Measurements from ENCODE around the gene LIMS2. TPM values are rescaled to one million over a fixed set of nuclear protein-coding genes. Genes with fewer than 3 reads are reported as not detected.
A peak's percentile ranks its signal among the peaks of the same experiment; 100 is the strongest.

The LIMS2 gene
- total RNA-seq, 1 donor from 2014 or later = 5.7 TPM

- no peaks in the 10 kb centered on the region for H3K27me3 ChIP-seq (ENCODE audit: control insufficient read depth in 3 of 3, insufficient read depth in 3 of 3, low read length in 3 of 3)
- peak overlapping the region; percentile 79 for H3K27ac ChIP-seq (ENCODE audit: low read depth, low read length)
- peak overlapping the region; percentile 72 to 81 (median 78) for H3K4me3 ChIP-seq (ENCODE audit: low read length in 3 of 3)
- peak overlapping the region; percentile 75 to 98 (median 88) for H3K9ac ChIP-seq (ENCODE audit: low read depth in 1 of 3, low read length in 3 of 3)
- H3K4me1 ChIP-seq (ENCODE audit: control insufficient read depth in 3 of 3, insufficient read depth in 3 of 3, low read length in 3 of 3) = peaks cover 21 to 31% (median 25%) of the 10 kb centered on the region in 3 donors
- H3K9me3 ChIP-seq (ENCODE audit: control insufficient read depth in 3 of 3, low read length in 3 of 3) = no peaks in the 10 kb centered on the region
- H3K36me3 ChIP-seq (ENCODE audit: control insufficient read depth in 3 of 3, insufficient read depth in 3 of 3, low read length in 3 of 3) = peaks cover 4 to 19% (median 8%) of the 10 kb centered on the region in 3 donors
Observed at GRCh38 chr2:127701651-127702394, 26.5 kb upstream of the LIMS2 start.

- H3K4me3 ChIP-seq (ENCODE audit: low read length in 3 of 3) = peak within 1 kb of the TSS; percentile 72 to 81 (median 78)
- H3K9ac ChIP-seq (ENCODE audit: low read depth in 1 of 3, low read length in 3 of 3) = peak within 1 kb of the TSS; percentile 75 to 98 (median 88)
- H3K36me3 ChIP-seq (ENCODE audit: control insufficient read depth in 3 of 3, insufficient read depth in 3 of 3, low read length in 3 of 3) = peaks cover 0 to 13% (median 2%) of the 10 kb centered on the region in 3 donors
- H3K4me1 ChIP-seq (ENCODE audit: control insufficient read depth in 3 of 3, insufficient read depth in 3 of 3, low read length in 3 of 3) = peaks cover 21 to 31% (median 25%) of the 10 kb centered on the region in 3 donors
- H3K9me3 ChIP-seq (ENCODE audit: control insufficient read depth in 3 of 3, low read length in 3 of 3) = no peaks in the 10 kb centered on the region
- H3K27ac ChIP-seq (ENCODE audit: low read depth, low read length) = peak within 1 kb of the TSS; percentile 79
- H3K27me3 ChIP-seq (ENCODE audit: control insufficient read depth in 3 of 3, insufficient read depth in 3 of 3, low read length in 3 of 3) = no peaks in the 10 kb centered on the region
Observed at GRCh38 chr2:127701193-127701650, 25.9 kb upstream of the LIMS2 start, which contains the start of gene SFT2D3. Gene SFT2D3, plus strand, starts transcription at chr2:127701497. Its CDS starts 32 bp downstream, at chr2:127701529.

- peak overlapping the region; percentile 69 to 98 (median 88) for H3K9ac ChIP-seq (ENCODE audit: low read depth in 1 of 3, low read length in 3 of 3)
- H3K36me3 ChIP-seq (ENCODE audit: control insufficient read depth in 3 of 3, insufficient read depth in 3 of 3, low read length in 3 of 3) = peaks cover 0 to 12% (median 0%) of the 10 kb centered on the region in 3 donors
- peak overlapping the region; percentile 72 to 80 (median 78) for H3K4me3 ChIP-seq (ENCODE audit: low read length in 3 of 3)
- no peaks in the 10 kb centered on the region for H3K9me3 ChIP-seq (ENCODE audit: control insufficient read depth in 3 of 3, low read length in 3 of 3)
- peak overlapping the region; percentile 79 for H3K27ac ChIP-seq (ENCODE audit: low read depth, low read length)
- H3K27me3 ChIP-seq (ENCODE audit: control insufficient read depth in 3 of 3, insufficient read depth in 3 of 3, low read length in 3 of 3) = no peaks in the 10 kb centered on the region
- peaks cover 21 to 31% (median 27%) of the 10 kb centered on the region in 3 donors for H3K4me1 ChIP-seq (ENCODE audit: control insufficient read depth in 3 of 3, insufficient read depth in 3 of 3, low read length in 3 of 3)
Observed at GRCh38 chr2:127700527-127701192, 25.3 kb upstream of the LIMS2 start.

- no peak overlapping the region for H3K4me3 ChIP-seq (ENCODE audit: low read length in 3 of 3)
- H3K9me3 ChIP-seq (ENCODE audit: control insufficient read depth in 3 of 3, low read length in 3 of 3) = no peaks in the 10 kb centered on the region
- peaks cover 17 to 22% (median 21%) of the 10 kb centered on the region in 3 donors for H3K4me1 ChIP-seq (ENCODE audit: control insufficient read depth in 3 of 3, insufficient read depth in 3 of 3, low read length in 3 of 3)
- H3K36me3 ChIP-seq (ENCODE audit: control insufficient read depth in 3 of 3, insufficient read depth in 3 of 3, low read length in 3 of 3) = peaks cover 0 to 4% (median 0%) of the 10 kb centered on the region in 3 donors
- no peak overlapping the region for H3K9ac ChIP-seq (ENCODE audit: low read depth in 1 of 3, low read length in 3 of 3)
- H3K27me3 ChIP-seq (ENCODE audit: control insufficient read depth in 3 of 3, insufficient read depth in 3 of 3, low read length in 3 of 3) = no peaks in the 10 kb centered on the region
- H3K27ac ChIP-seq (ENCODE audit: low read depth, low read length) = no peak overlapping the region
Observed at GRCh38 chr2:127698553-127699355, 23.4 kb upstream of the LIMS2 start.

- no peaks in the 10 kb centered on the region for H3K36me3 ChIP-seq (ENCODE audit: control insufficient read depth in 3 of 3, insufficient read depth in 3 of 3, low read length in 3 of 3)
- no peak overlapping the region for H3K27ac ChIP-seq (ENCODE audit: low read depth, low read length)
- H3K9me3 ChIP-seq (ENCODE audit: control insufficient read depth in 3 of 3, low read length in 3 of 3) = no peaks in the 10 kb centered on the region
- H3K4me3 ChIP-seq (ENCODE audit: low read length in 3 of 3) = no peak overlapping the region
- no peaks in the 10 kb centered on the region for H3K27me3 ChIP-seq (ENCODE audit: control insufficient read depth in 3 of 3, insufficient read depth in 3 of 3, low read length in 3 of 3)
- H3K9ac ChIP-seq (ENCODE audit: low read depth in 1 of 3, low read length in 3 of 3) = no peak overlapping the region
- H3K4me1 ChIP-seq (ENCODE audit: control insufficient read depth in 3 of 3, insufficient read depth in 3 of 3, low read length in 3 of 3) = peaks cover 11 to 13% (median 11%) of the 10 kb centered on the region in 3 donors
Observed at GRCh38 chr2:127697482-127698180, 22.3 kb upstream of the LIMS2 start.

- H3K9ac ChIP-seq (ENCODE audit: low read depth in 1 of 3, low read length in 3 of 3) = peak overlapping the region in 2 of 3 donors; percentile 23 to 57
- no peak overlapping the region for H3K27ac ChIP-seq (ENCODE audit: low read depth, low read length)
Observed at GRCh38 chr2:127695491-127696472, 20.5 kb upstream of the LIMS2 start.

GRCh38 chr2:127694986-127695385 lies 19.7 kb upstream of the LIMS2 start:
- H3K9ac ChIP-seq (ENCODE audit: low read depth in 1 of 3, low read length in 3 of 3) = peak overlapping the region in 1 of 3 donors; percentile 23
- H3K27ac ChIP-seq (ENCODE audit: low read depth, low read length) = no peak overlapping the region
- H3K36me3 ChIP-seq (ENCODE audit: control insufficient read depth in 3 of 3, insufficient read depth in 3 of 3, low read length in 3 of 3) = no peaks in the 10 kb centered on the region
- H3K4me3 ChIP-seq (ENCODE audit: low read length in 3 of 3) = no peak overlapping the region
- peaks cover 0 to 2% (median 0%) of the 10 kb centered on the region in 3 donors for H3K4me1 ChIP-seq (ENCODE audit: control insufficient read depth in 3 of 3, insufficient read depth in 3 of 3, low read length in 3 of 3)
- H3K27me3 ChIP-seq (ENCODE audit: control insufficient read depth in 3 of 3, insufficient read depth in 3 of 3, low read length in 3 of 3) = no peaks in the 10 kb centered on the region
- H3K9me3 ChIP-seq (ENCODE audit: control insufficient read depth in 3 of 3, low read length in 3 of 3) = no peaks in the 10 kb centered on the region

More at GRCh38 chr2:127695491-127696472, 20.5 kb upstream of the LIMS2 start:
- H3K36me3 ChIP-seq (ENCODE audit: control insufficient read depth in 3 of 3, insufficient read depth in 3 of 3, low read length in 3 of 3) = no peaks in the 10 kb centered on the region
- H3K27me3 ChIP-seq (ENCODE audit: control insufficient read depth in 3 of 3, insufficient read depth in 3 of 3, low read length in 3 of 3) = no peaks in the 10 kb centered on the region
- H3K9me3 ChIP-seq (ENCODE audit: control insufficient read depth in 3 of 3, low read length in 3 of 3) = no peaks in the 10 kb centered on the region
- H3K4me3 ChIP-seq (ENCODE audit: low read length in 3 of 3) = peak overlapping the region in 2 of 3 donors; percentile 40 to 58
- peaks cover 7 to 8% (median 7%) of the 10 kb centered on the region in 3 donors for H3K4me1 ChIP-seq (ENCODE audit: control insufficient read depth in 3 of 3, insufficient read depth in 3 of 3, low read length in 3 of 3)

GRCh38 chr2:127690696-127691095 lies 15.4 kb upstream of the LIMS2 start:
- H3K9ac ChIP-seq (ENCODE audit: low read depth in 1 of 3, low read length in 3 of 3) = no peak overlapping the region
- no peak overlapping the region for H3K4me3 ChIP-seq (ENCODE audit: low read length in 3 of 3)
- no peaks in the 10 kb centered on the region for H3K9me3 ChIP-seq (ENCODE audit: control insufficient read depth in 3 of 3, low read length in 3 of 3)
- H3K27ac ChIP-seq (ENCODE audit: low read depth, low read length) = no peak overlapping the region
- H3K36me3 ChIP-seq (ENCODE audit: control insufficient read depth in 3 of 3, insufficient read depth in 3 of 3, low read length in 3 of 3) = no peaks in the 10 kb centered on the region
- no peaks in the 10 kb centered on the region for H3K27me3 ChIP-seq (ENCODE audit: control insufficient read depth in 3 of 3, insufficient read depth in 3 of 3, low read length in 3 of 3)
- H3K4me1 ChIP-seq (ENCODE audit: control insufficient read depth in 3 of 3, insufficient read depth in 3 of 3, low read length in 3 of 3) = no peaks in the 10 kb centered on the region
